Suprapubic skin (tissue), 3 donors: ENCODE data around the gene ATAD5.
"Not testable (repeated sequence)": the region's sequence is repeated elsewhere in the genome, so short reads cannot be mapped to it uniquely, and the experiment has no call there.

Source experiments
- EP300 ChIP-seq: sonication (generic); formaldehyde crosslinking; IDR thresholded peaks from one replicate; pipeline ENCODE4 v1.6.1; 2017; ENCODE audit warnings: antibody characterized with exemption
- TF ChIP-seq, protein P1 (sequence below), 2 donors: fragments of 200-600 bp in 1 of 2; fragments of 450-650 bp in 1 of 2; sonication (generic) in 1 of 2; IDR thresholded peaks; one replicate each; pipeline ENCODE4 v1.5.1; 2016 to 2019; ENCODE audit warnings: antibody characterized with exemption in 2 of 2, mild to moderate bottlenecking in 1 of 2, moderate library complexity in 1 of 2

- TF ChIP-seq, protein P1, sequence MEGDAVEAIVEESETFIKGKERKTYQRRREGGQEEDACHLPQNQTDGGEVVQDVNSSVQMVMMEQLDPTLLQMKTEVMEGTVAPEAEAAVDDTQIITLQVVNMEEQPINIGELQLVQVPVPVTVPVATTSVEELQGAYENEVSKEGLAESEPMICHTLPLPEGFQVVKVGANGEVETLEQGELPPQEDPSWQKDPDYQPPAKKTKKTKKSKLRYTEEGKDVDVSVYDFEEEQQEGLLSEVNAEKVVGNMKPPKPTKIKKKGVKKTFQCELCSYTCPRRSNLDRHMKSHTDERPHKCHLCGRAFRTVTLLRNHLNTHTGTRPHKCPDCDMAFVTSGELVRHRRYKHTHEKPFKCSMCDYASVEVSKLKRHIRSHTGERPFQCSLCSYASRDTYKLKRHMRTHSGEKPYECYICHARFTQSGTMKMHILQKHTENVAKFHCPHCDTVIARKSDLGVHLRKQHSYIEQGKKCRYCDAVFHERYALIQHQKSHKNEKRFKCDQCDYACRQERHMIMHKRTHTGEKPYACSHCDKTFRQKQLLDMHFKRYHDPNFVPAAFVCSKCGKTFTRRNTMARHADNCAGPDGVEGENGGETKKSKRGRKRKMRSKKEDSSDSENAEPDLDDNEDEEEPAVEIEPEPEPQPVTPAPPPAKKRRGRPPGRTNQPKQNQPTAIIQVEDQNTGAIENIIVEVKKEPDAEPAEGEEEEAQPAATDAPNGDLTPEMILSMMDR (IDR thresholded peaks at IDR 0.05), result not testable (repeated sequence)
- not testable (repeated sequence) for TF ChIP-seq EP300
Observed at GRCh38 chr17:30814860-30815259, 16.9 kb upstream of the ATAD5 start.
